MCF 10A (cell line): Measurements from ENCODE around the gene MAPK6. TPM values are rescaled to one million over a fixed set of nuclear protein-coding genes. Genes with fewer than 3 reads are reported as not detected.

ENCODE experiments used
- BruUV-seq: library from RNA; stranded (reverse); fragments of 400-500 nt; replicated peaks from 2 replicates; lab custom pipeline; 2021; lab: Mats Ljungman, UMichigan
- CTCF ChIA-PET: fragments of 300-600 bp; sonication (Branson Sonifier 250); formaldehyde crosslinking; extraction: SDS; loops from one replicate; lab custom pipeline; 2021; ENCODE audit warnings: antibody characterized with exemption, inconsistent platforms; lab: Yijun Ruan, JAX
- POLR2A ChIA-PET: fragments of 300-600, 350-650 bp; sonication (Branson Sonifier 250); formaldehyde crosslinking; extraction: SDS; loops from one replicate; lab custom pipeline; 2020; ENCODE audit warnings: antibody characterized with exemption, inconsistent platforms; lab: Yijun Ruan, JAX
- DNase-seq: peaks from one replicate; pipeline ENCODE4 v3.0.0-alpha.2; 2018; ENCODE audit not compliant: unreplicated experiment
- H3K27ac Mint-ChIP-seq: one replicate; pipeline ENCODE4 v1.8.0; 2022; ENCODE audit warnings: mild to moderate bottlenecking, low read depth, mixed read lengths; ENCODE audit not compliant: unreplicated experiment
- H3K27me3 Mint-ChIP-seq: one replicate; pipeline ENCODE4 v1.8.0; 2022; ENCODE audit warnings: mixed read lengths; ENCODE audit not compliant: insufficient read depth, unreplicated experiment
- H3K36me3 Mint-ChIP-seq: one replicate; pipeline ENCODE4 v1.8.0; 2022; ENCODE audit warnings: mild to moderate bottlenecking, moderate library complexity, mixed read lengths; ENCODE audit not compliant: insufficient read depth, unreplicated experiment
- H3K4me1 Mint-ChIP-seq: one replicate; pipeline ENCODE4 v1.8.0; 2022; ENCODE audit warnings: mixed read lengths; ENCODE audit not compliant: insufficient read depth, unreplicated experiment
- H3K4me3 Mint-ChIP-seq: one replicate; pipeline ENCODE4 v1.8.0; 2022; ENCODE audit warnings: mild to moderate bottlenecking, moderate library complexity, mixed read lengths; ENCODE audit not compliant: unreplicated experiment
- H3K9me3 Mint-ChIP-seq: one replicate; pipeline ENCODE4 v1.8.0; 2022; ENCODE audit warnings: mixed read lengths; ENCODE audit not compliant: unreplicated experiment
- CTCF ChIP-seq: fragments of 200-600 bp; IDR thresholded peaks from one replicate; pipeline ENCODE4 v1.8.0; 2022; ENCODE audit warnings: antibody characterized with exemption, mild to moderate bottlenecking; ENCODE audit not compliant: unreplicated experiment
- intact Hi-C: fragments of 100-400 bp; cut with micrococcal nuclease; formaldehyde crosslinking; loops from 2 replicates; pipeline ENCODE4 v1.14.1; 2022
- total RNA-seq: library from RNA; stranded (reverse); gene quantifications from 2 replicates; pipeline ENCODE4 v1.2.3, GENCODE V29; 2022

MAPK6 gene
- total RNA-seq, 1 experiment from 2014 or later = 106 TPM

GRCh38 chr15:52021128-52021671, 2.2 kb downstream of the MAPK6 start:
- POLR2A ChIA-PET = interaction anchor here (0.6 to 10.4 kb wide), 26 partner anchors 8 to 284 kb away, joined by 3 to 546 read pairs (median 10); partner anchors contain the start of genes LEO1 and LYSMD2
- BruUV-seq = no TSS peak
- DNase-seq = peak; percentile 91
- Mint-ChIP-seq H3K9me3 (no peaks in the 10 kb centered on the region), H3K4me3 (peak overlapping the region; percentile 95), H3K27ac (peak overlapping the region; percentile 99), H3K27me3 (no peaks in the 10 kb centered on the region), H3K36me3 (peaks cover 30% of the 10 kb centered on the region), H3K4me1 (peaks cover 17% of the 10 kb centered on the region)
- no peak for TF ChIP-seq CTCF
- CTCF ChIA-PET = interaction anchor here (1.6 kb wide), 1 partner anchor 57 kb away, joined by 10 read pairs; no protein-coding TSS in a partner anchor
- intact Hi-C loops = loop anchor here (5.0 kb wide), 1 partner anchor 156 kb away; no protein-coding TSS in a partner anchor

- intact Hi-C loops = loop anchor here (5.0 kb wide), 1 partner anchor 155 kb away; no protein-coding TSS in a partner anchor
- peak overlapping the region; percentile 95 for H3K4me3 Mint-ChIP-seq
- peaks cover 20% of the 10 kb centered on the region for H3K4me1 Mint-ChIP-seq
- TF ChIP-seq CTCF = no peak
- peaks cover 30% of the 10 kb centered on the region for H3K36me3 Mint-ChIP-seq
- ChIA-PET CTCF (interaction anchor here (0.6 to 1.4 kb wide), 3 partner anchors 51 to 248 kb away, joined by 3 to 4 read pairs (median 4); no protein-coding TSS in a partner anchor), POLR2A (interaction anchor here (0.6 to 10.4 kb wide), 19 partner anchors 8 to 157 kb away, joined by 3 to 546 read pairs (median 15); partner anchors contain the start of gene LEO1)
- H3K9me3 Mint-ChIP-seq = no peaks in the 10 kb centered on the region
- H3K27me3 Mint-ChIP-seq = no peaks in the 10 kb centered on the region
- H3K27ac Mint-ChIP-seq = peak overlapping the region; percentile 99
- no peak for DNase-seq
- BruUV-seq = no TSS peak
These were observed 3.0 kb downstream of the MAPK6 start for GRCh38 chr15:52021892-52022540.

GRCh38 chr15:52023169-52023922, 4.3 kb downstream of the MAPK6 start:
- no peak for TF ChIP-seq CTCF
- intact Hi-C loops = loop anchor here (5.0 kb wide), 1 partner anchor 154 kb away; no protein-coding TSS in a partner anchor
- H3K4me3 Mint-ChIP-seq = peak overlapping the region; percentile 95
- no peaks in the 10 kb centered on the region for H3K27me3 Mint-ChIP-seq
- CTCF ChIA-PET = interaction anchor here (0.6 to 1.4 kb wide), 4 partner anchors 25 to 57 kb away, joined by 3 to 4 read pairs (median 4); no protein-coding TSS in a partner anchor
- peak overlapping the region; percentile 99 for H3K27ac Mint-ChIP-seq
- BruUV-seq = no TSS peak
- POLR2A ChIA-PET = interaction anchor here (0.8 to 10.4 kb wide), 14 partner anchors 9 to 230 kb away, joined by 3 to 546 read pairs (median 4); partner anchors contain the start of genes LEO1 and TMOD3
- peaks cover 37% of the 10 kb centered on the region for H3K36me3 Mint-ChIP-seq
- H3K9me3 Mint-ChIP-seq = no peaks in the 10 kb centered on the region
- H3K4me1 Mint-ChIP-seq = peaks cover 23% of the 10 kb centered on the region
- no peak for DNase-seq
